Hepatocyte (in vitro differentiated cells): ENCODE results near the gene PDE4D. TPM values are rescaled to one million over a fixed set of nuclear protein-coding genes. Genes with fewer than 3 reads are reported as not detected.

Experiments
- DNase-seq: peaks from one replicate; pipeline ENCODE4 v3.0.0-alpha.2; 2016; ENCODE audit warnings: low spot score
- H2AFZ ChIP-seq: fragments of 200-600 bp; sonication (generic); 2 replicates; pipeline ENCODE4 v1.6.0; 2016; ENCODE audit warnings: antibody characterized with exemption, mild to moderate bottlenecking
- H3K27ac ChIP-seq: fragments of 200-600 bp; sonication (generic); 2 replicates; pipeline ENCODE4 v1.5.1; 2016; ENCODE audit warnings: mild to moderate bottlenecking
- H3K27me3 ChIP-seq: fragments of 200-600 bp; sonication (generic); 2 replicates; pipeline ENCODE4 v1.6.1; 2016
- H3K36me3 ChIP-seq: fragments of 200-600 bp; sonication (generic); replicated peaks from 2 replicates; pipeline ENCODE4 v1.5.1; 2016; ENCODE audit warnings: low read depth; ENCODE audit not compliant: insufficient read depth
- H3K4me1 ChIP-seq: fragments of 200-600 bp; sonication (generic); 2 replicates; pipeline ENCODE4 v1.5.1; 2016; ENCODE audit warnings: mild to moderate bottlenecking, moderate library complexity; ENCODE audit not compliant: insufficient read depth
- H3K4me2 ChIP-seq: fragments of 200-600 bp; sonication (generic); 2 replicates; pipeline ENCODE4 v1.6.0; 2016
- H3K4me3 ChIP-seq: fragments of 200-600 bp; sonication (generic); 2 replicates; pipeline ENCODE4 v1.5.1; 2016; ENCODE audit warnings: mild to moderate bottlenecking
- H3K79me2 ChIP-seq: fragments of 200-600 bp; sonication (generic); 2 replicates; pipeline ENCODE4 v1.6.0; 2017; ENCODE audit warnings: mild to moderate bottlenecking
- H3K9me2 ChIP-seq: fragments of 200-600 bp; sonication (generic); replicated peaks from 2 replicates; pipeline ENCODE4 v1.6.0; 2017; ENCODE audit warnings: mild to moderate bottlenecking; ENCODE audit not compliant: insufficient read depth
- H3K9me3 ChIP-seq: fragments of 200-600 bp; sonication (generic); 2 replicates; pipeline ENCODE4 v1.5.1; 2016; ENCODE audit warnings: low read depth, mild to moderate bottlenecking
- H4K20me1 ChIP-seq: fragments of 200-600 bp; sonication (generic); 2 replicates; pipeline ENCODE4 v1.6.0; 2016; ENCODE audit warnings: mild to moderate bottlenecking; ENCODE audit not compliant: insufficient read depth, poor library complexity, severe bottlenecking
- EZH2 ChIP-seq: fragments of 200-600 bp; sonication (generic); IDR thresholded peaks from 2 replicates; pipeline ENCODE4 v1.6.1; 2016; ENCODE audit warnings: antibody characterized with exemption, mild to moderate bottlenecking, borderline replicate concordance
- EZH2phosphoT487 ChIP-seq: fragments of 200-600 bp; sonication (generic); IDR thresholded peaks from one replicate; pipeline ENCODE4 v1.6.1; 2018; ENCODE audit warnings: antibody characterized with exemption, mild to moderate bottlenecking, low read depth, moderate library complexity; ENCODE audit not compliant: unreplicated experiment, severe bottlenecking
- WGBS: methylation state at CpG from one replicate; pipeline ENCODE4 v1.1.6; 2016; ENCODE audit warnings: low lambda C conversion rate; ENCODE audit errors: missing lambda C conversion rate; 5-methylcytosine and 5-hydroxymethylcytosine counted together
- polyA plus RNA-seq: library from polyadenylated mRNA; unstranded; fragments of >200 nt; fragmentation: Nextera tagmentation; extraction: Ambion mirVana; gene quantifications from 2 replicates; pipeline ENCODE4 v1.2.1, GENCODE V29; 2016
- total RNA-seq: library from RNA; depleted of rRNA; stranded (reverse); fragments of >200 nt; gene quantifications from 2 replicates; pipeline ENCODE4 v1.2.3, GENCODE V29; 2014
- TF ChIP-seq, protein P1 (sequence below): fragments of 200-600 bp; sonication (generic); IDR thresholded peaks from 2 replicates; pipeline ENCODE4 v1.5.1; 2016; ENCODE audit warnings: antibody characterized with exemption, mild to moderate bottlenecking; ENCODE audit not compliant: poor library complexity

PDE4D gene
- total and polyA plus RNA-seq, 2 experiments from 2014 or later: 14.5 to 45.2 TPM

DNA sequence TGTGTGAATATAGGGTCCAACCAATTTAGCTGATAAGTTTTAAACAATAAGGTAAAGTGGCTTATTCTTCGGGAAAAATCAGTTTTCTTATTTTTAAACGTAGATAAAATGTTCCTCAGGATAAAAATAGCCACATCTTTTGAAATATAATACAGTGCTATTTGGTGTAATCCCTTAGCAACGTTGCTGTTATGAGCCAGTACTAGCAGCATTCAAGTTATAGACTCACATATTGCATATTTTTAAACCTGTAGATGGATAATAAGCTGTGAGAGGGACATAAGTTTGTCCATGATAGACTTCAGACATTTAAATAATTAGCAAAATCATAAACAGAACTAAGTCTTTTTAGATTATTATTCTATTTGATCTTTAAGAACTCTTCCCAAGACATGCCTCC, 6.3 kb downstream of the PDE4D start:
- no peak overlapping the region for H3K4me3 ChIP-seq
- no peaks in the 10 kb centered on the region for H3K36me3 ChIP-seq
- H3K79me2 ChIP-seq: no peaks in the 10 kb centered on the region
- H3K4me1 ChIP-seq: no peaks in the 10 kb centered on the region
- H3K4me2 ChIP-seq: no peak overlapping the region
- no peaks in the 10 kb centered on the region for H3K9me3 ChIP-seq
- TF ChIP-seq, protein P1, sequence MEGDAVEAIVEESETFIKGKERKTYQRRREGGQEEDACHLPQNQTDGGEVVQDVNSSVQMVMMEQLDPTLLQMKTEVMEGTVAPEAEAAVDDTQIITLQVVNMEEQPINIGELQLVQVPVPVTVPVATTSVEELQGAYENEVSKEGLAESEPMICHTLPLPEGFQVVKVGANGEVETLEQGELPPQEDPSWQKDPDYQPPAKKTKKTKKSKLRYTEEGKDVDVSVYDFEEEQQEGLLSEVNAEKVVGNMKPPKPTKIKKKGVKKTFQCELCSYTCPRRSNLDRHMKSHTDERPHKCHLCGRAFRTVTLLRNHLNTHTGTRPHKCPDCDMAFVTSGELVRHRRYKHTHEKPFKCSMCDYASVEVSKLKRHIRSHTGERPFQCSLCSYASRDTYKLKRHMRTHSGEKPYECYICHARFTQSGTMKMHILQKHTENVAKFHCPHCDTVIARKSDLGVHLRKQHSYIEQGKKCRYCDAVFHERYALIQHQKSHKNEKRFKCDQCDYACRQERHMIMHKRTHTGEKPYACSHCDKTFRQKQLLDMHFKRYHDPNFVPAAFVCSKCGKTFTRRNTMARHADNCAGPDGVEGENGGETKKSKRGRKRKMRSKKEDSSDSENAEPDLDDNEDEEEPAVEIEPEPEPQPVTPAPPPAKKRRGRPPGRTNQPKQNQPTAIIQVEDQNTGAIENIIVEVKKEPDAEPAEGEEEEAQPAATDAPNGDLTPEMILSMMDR: no peak
- TF ChIP-seq EZH2 (no peak), EZH2phosphoT487 (no peak)
- H3K27ac ChIP-seq: no peak overlapping the region
- 71% methylated on average over 3 of the region's 3 CpGs for WGBS
- no peak overlapping the region for H2AFZ ChIP-seq
- H4K20me1 ChIP-seq: no peaks in the 10 kb centered on the region
- no peak for DNase-seq
- H3K9me2 ChIP-seq: no peaks in the 10 kb centered on the region
- H3K27me3 ChIP-seq: peaks cover 30% of the 10 kb centered on the region

DNA sequence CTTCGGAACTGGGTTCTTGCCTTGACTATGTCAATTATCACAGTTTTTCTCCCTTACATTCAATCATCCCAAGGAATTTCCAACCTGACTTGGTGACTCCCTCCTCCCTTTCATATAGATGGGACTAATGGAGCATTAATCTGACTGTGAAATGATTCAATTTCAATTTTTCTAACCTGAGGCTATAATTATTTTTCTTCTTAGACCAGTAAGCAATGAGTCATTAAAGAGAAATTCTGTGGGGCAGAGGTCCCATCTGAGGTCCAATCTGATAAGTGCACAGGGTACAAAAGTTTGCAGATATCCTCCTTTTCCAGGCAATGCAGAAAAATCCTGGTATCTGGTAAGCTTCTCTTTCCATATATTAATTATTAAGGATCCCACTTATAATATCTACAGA, 18.9 kb downstream of the PDE4D start:
- Histone ChIP-seq H3K27me3 (no peaks in the 10 kb centered on the region), H3K27ac (no peak overlapping the region), H2AFZ (no peak overlapping the region), H3K4me2 (no peak overlapping the region), H3K36me3 (no peaks in the 10 kb centered on the region), H3K4me1 (no peaks in the 10 kb centered on the region), H3K9me2 (no peaks in the 10 kb centered on the region), H3K4me3 (no peak overlapping the region), H3K9me3 (no peaks in the 10 kb centered on the region), H4K20me1 (no peaks in the 10 kb centered on the region), H3K79me2 (no peaks in the 10 kb centered on the region)
- no peak for DNase-seq
- WGBS: 100% methylated on average over 1 of the region's 1 CpG
- TF ChIP-seq EZH2phosphoT487 (no peak), EZH2 (no peak)
- TF ChIP-seq, protein P1: no peak

DNA sequence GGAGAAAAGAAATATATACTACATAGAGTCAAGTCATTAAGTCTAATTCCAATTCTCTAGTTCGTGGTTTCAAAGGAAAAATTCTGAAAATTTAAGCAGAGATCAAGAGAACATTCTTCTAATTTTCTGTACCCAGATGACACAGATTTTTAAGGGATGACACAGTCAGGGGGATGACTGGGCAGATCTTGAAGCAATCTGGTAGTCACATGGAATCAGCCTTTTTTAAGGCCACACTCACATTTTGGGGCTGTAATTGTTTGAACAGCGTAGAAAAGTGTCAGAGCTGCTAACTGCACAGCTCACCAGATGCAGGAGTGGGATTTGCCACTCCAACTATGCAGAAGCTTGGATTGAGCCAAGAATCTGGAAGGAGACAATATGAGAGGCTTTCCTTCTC, 20.4 kb downstream of the PDE4D start:
- TF ChIP-seq EZH2 (no peak), EZH2phosphoT487 (no peak)
- TF ChIP-seq, protein P1: no peak
- Histone ChIP-seq H2AFZ (no peak overlapping the region), H3K4me2 (no peak overlapping the region), H3K4me3 (no peak overlapping the region), H3K27ac (no peak overlapping the region), H4K20me1 (no peaks in the 10 kb centered on the region), H3K27me3 (no peaks in the 10 kb centered on the region), H3K9me2 (no peaks in the 10 kb centered on the region), H3K9me3 (no peaks in the 10 kb centered on the region), H3K36me3 (no peaks in the 10 kb centered on the region), H3K4me1 (no peaks in the 10 kb centered on the region), H3K79me2 (no peaks in the 10 kb centered on the region)
- no peak for DNase-seq
- WGBS: 74% methylated on average over 2 of the region's 2 CpGs

DNA sequence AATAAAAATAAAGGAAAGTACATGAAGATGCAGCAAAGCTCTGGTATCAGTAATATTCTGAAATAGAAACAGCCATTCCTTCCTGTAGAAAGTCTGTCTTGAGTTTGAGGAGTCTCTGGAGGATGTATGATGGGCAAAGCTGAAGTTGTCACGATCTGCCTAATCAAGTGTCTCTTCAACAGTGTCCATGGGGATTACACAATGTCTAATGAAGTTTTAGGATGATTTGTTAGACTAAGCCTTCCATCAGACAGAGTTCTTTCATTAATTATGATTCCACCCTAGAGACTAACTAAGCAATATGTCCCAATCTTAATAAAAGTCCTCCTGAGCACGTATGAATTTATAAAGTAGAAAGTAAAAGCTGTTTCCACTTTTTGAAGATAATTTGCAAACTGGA, 26.9 kb downstream of the PDE4D start:
- 83% methylated on average over 2 of the region's 2 CpGs for WGBS
- Histone ChIP-seq H3K36me3 (no peaks in the 10 kb centered on the region), H3K9me2 (no peaks in the 10 kb centered on the region), H3K4me3 (no peak overlapping the region), H4K20me1 (no peaks in the 10 kb centered on the region), H3K4me2 (no peak overlapping the region), H3K27ac (no peak overlapping the region), H3K9me3 (no peaks in the 10 kb centered on the region), H3K79me2 (no peaks in the 10 kb centered on the region), H2AFZ (no peak overlapping the region), H3K4me1 (no peaks in the 10 kb centered on the region), H3K27me3 (no peaks in the 10 kb centered on the region)
- no peak for DNase-seq
- TF ChIP-seq, protein P1: no peak
- TF ChIP-seq EZH2 (no peak), EZH2phosphoT487 (no peak)
